Measurements from ENCODE around the gene CTSZ. TPM values are rescaled to one million over a fixed set of nuclear protein-coding genes. Genes with fewer than 3 reads are reported as not detected.
A peak's percentile ranks its signal among the peaks of the same experiment; 100 is the strongest.

Gene CTSZ
- total and polyA plus RNA-seq, 3 experiments from 2014 or later: 1.5 to 36.0 (median 35.3) TPM

- Mint-ChIP-seq H3K4me3 (peak overlapping the region in 4 of 7 donors; percentile 6 to 56 (median 31)), H3K4me1 (peaks cover 45 to 54% (median 54%) of the 10 kb centered on the region in 3 donors), H3K9me3 (no peaks in the 10 kb centered on the region), H3K27me3 (no peaks in the 10 kb centered on the region), H3K27ac (peak overlapping the region in 2 of 8 donors; percentile 23 to 97), H3K36me3 (peaks cover 14 to 61% (median 14%) of the 10 kb centered on the region in 3 donors)
- ChIA-PET CTCF (no interaction called here), POLR2A (no interaction called here)
- H3K4me1 ChIP-seq (ENCODE audit: insufficient read depth, low read length): peaks cover 42% of the 10 kb centered on the region
- H3K27ac ChIP-seq (ENCODE audit: low read depth, low read length): no peak overlapping the region
- H3K36me3 ChIP-seq (ENCODE audit: insufficient read depth, low read length): peaks cover 33% of the 10 kb centered on the region
- H3K9me3 ChIP-seq (ENCODE audit: low read length): no peaks in the 10 kb centered on the region
- H3K4me3 ChIP-seq (ENCODE audit: low read length): no peak overlapping the region
- DNase-seq: no peak
- no peaks in the 10 kb centered on the region for H3K27me3 ChIP-seq (ENCODE audit: insufficient read depth, low read length, poor library complexity, severe bottlenecking)
These were observed 32.2 kb upstream of the CTSZ start for GRCh38 chr20:59039233-59039632.

GRCh38 chr20:59037386-59037785 lies 30.3 kb upstream of the CTSZ start:
- H3K9me3 ChIP-seq (ENCODE audit: low read length): no peaks in the 10 kb centered on the region
- H3K4me3 Mint-ChIP-seq: peak overlapping the region in 1 of 7 donors; percentile 75
- no peak for DNase-seq
- H3K27ac Mint-ChIP-seq: peak overlapping the region in 2 of 8 donors; percentile 26 to 69
- CTCF ChIA-PET: no interaction called here
- no peaks in the 10 kb centered on the region for H3K27me3 Mint-ChIP-seq
- H3K4me3 ChIP-seq (ENCODE audit: low read length): no peak overlapping the region
- H3K36me3 Mint-ChIP-seq: peaks cover 14 to 68% (median 14%) of the 10 kb centered on the region in 3 donors
- POLR2A ChIA-PET: no interaction called here
- H3K4me1 Mint-ChIP-seq: peaks cover 39 to 52% (median 49%) of the 10 kb centered on the region in 3 donors
- peaks cover 33% of the 10 kb centered on the region for H3K36me3 ChIP-seq (ENCODE audit: insufficient read depth, low read length)
- H3K9me3 Mint-ChIP-seq: no peaks in the 10 kb centered on the region
- H3K27ac ChIP-seq (ENCODE audit: low read depth, low read length): no peak overlapping the region
- peaks cover 29% of the 10 kb centered on the region for H3K4me1 ChIP-seq (ENCODE audit: insufficient read depth, low read length)
- H3K27me3 ChIP-seq (ENCODE audit: insufficient read depth, low read length, poor library complexity, severe bottlenecking): no peaks in the 10 kb centered on the region

- no peak for DNase-seq
- Mint-ChIP-seq H3K4me1 (peaks cover 38 to 47% (median 47%) of the 10 kb centered on the region in 3 donors), H3K9me3 (no peaks in the 10 kb centered on the region), H3K27me3 (peaks cover 0 to 2% of the 10 kb centered on the region in 2 donors), H3K4me3 (peak overlapping the region in 1 of 7 donors; percentile 65), H3K36me3 (peaks cover 14 to 75% (median 14%) of the 10 kb centered on the region in 3 donors), H3K27ac (peak overlapping the region in 4 of 8 donors; percentile 24 to 69 (median 44))
- Histone ChIP-seq H3K9me3 (ENCODE audit: low read length) (no peaks in the 10 kb centered on the region), H3K27ac (ENCODE audit: low read depth, low read length) (no peak overlapping the region), H3K4me3 (ENCODE audit: low read length) (no peak overlapping the region), H3K27me3 (ENCODE audit: insufficient read depth, low read length, poor library complexity, severe bottlenecking) (no peaks in the 10 kb centered on the region), H3K4me1 (ENCODE audit: insufficient read depth, low read length) (peaks cover 25% of the 10 kb centered on the region), H3K36me3 (ENCODE audit: insufficient read depth, low read length) (peaks cover 33% of the 10 kb centered on the region)
- ChIA-PET CTCF (no interaction called here), POLR2A (no interaction called here)
These were observed 28.3 kb upstream of the CTSZ start for GRCh38 chr20:59035381-59035780.

GRCh38 chr20:59033616-59034165 lies 26.6 kb upstream of the CTSZ start:
- Mint-ChIP-seq H3K27me3 (peaks cover 0 to 2% of the 10 kb centered on the region in 2 donors), H3K4me3 (peak overlapping the region in 3 of 7 donors; percentile 32 to 65 (median 36)), H3K9me3 (no peaks in the 10 kb centered on the region), H3K36me3 (peaks cover 13 to 80% (median 14%) of the 10 kb centered on the region in 3 donors), H3K4me1 (peaks cover 40 to 47% (median 47%) of the 10 kb centered on the region in 3 donors), H3K27ac (peak overlapping the region in 6 of 8 donors; percentile 18 to 82 (median 74))
- H3K36me3 ChIP-seq (ENCODE audit: insufficient read depth, low read length): peaks cover 37% of the 10 kb centered on the region
- CTCF ChIA-PET: interaction anchor here (0.8 to 5.0 kb wide), 4 partner anchors 8 to 51 kb away, joined by 3 to 24 read pairs (median 4); partner anchors contain the start of gene PRELID3B
- no peaks in the 10 kb centered on the region for H3K9me3 ChIP-seq (ENCODE audit: low read length)
- no peak for DNase-seq
- no peak overlapping the region for H3K4me3 ChIP-seq (ENCODE audit: low read length)
- no peak overlapping the region for H3K27ac ChIP-seq (ENCODE audit: low read depth, low read length)
- peaks cover 29% of the 10 kb centered on the region for H3K4me1 ChIP-seq (ENCODE audit: insufficient read depth, low read length)
- POLR2A ChIA-PET: interaction anchor here (2.7 to 2.8 kb wide), 2 partner anchors 51 to 142 kb away, joined by 11 to 14 read pairs; no protein-coding TSS in a partner anchor
- H3K27me3 ChIP-seq (ENCODE audit: insufficient read depth, low read length, poor library complexity, severe bottlenecking): no peaks in the 10 kb centered on the region

GRCh38 chr20:59033093-59033492 lies 26.0 kb upstream of the CTSZ start:
- H3K27ac ChIP-seq (ENCODE audit: low read depth, low read length): peak overlapping the region; percentile 60
- no peaks in the 10 kb centered on the region for H3K9me3 ChIP-seq (ENCODE audit: low read length)
- H3K36me3 ChIP-seq (ENCODE audit: insufficient read depth, low read length): peaks cover 40% of the 10 kb centered on the region
- H3K27me3 Mint-ChIP-seq: peaks cover 0 to 2% of the 10 kb centered on the region in 2 donors
- no peaks in the 10 kb centered on the region for H3K9me3 Mint-ChIP-seq
- POLR2A ChIA-PET: interaction anchor here (1.1 to 2.8 kb wide), 6 partner anchors 9 to 144 kb away, joined by 4 to 35 read pairs (median 12); partner anchors contain the start of gene PRELID3B
- no peak overlapping the region for H3K4me3 ChIP-seq (ENCODE audit: low read length)
- H3K36me3 Mint-ChIP-seq: peaks cover 14 to 83% (median 15%) of the 10 kb centered on the region in 3 donors
- no peak for DNase-seq
- peak overlapping the region in 6 of 8 donors; percentile 82 to 98 (median 94) for H3K27ac Mint-ChIP-seq
- H3K4me1 Mint-ChIP-seq: peaks cover 44 to 52% (median 48%) of the 10 kb centered on the region in 3 donors
- H3K4me1 ChIP-seq (ENCODE audit: insufficient read depth, low read length): peaks cover 35% of the 10 kb centered on the region
- CTCF ChIA-PET: interaction anchor here (0.8 to 5.0 kb wide), 6 partner anchors 9 to 189 kb away, joined by 3 to 24 read pairs (median 4); partner anchors contain the start of gene PRELID3B
- peak overlapping the region; percentile 86 to 99 (median 95) for H3K4me3 Mint-ChIP-seq
- H3K27me3 ChIP-seq (ENCODE audit: insufficient read depth, low read length, poor library complexity, severe bottlenecking): no peaks in the 10 kb centered on the region

GRCh38 chr20:59032713-59033059 lies 25.6 kb upstream of the CTSZ start:
- Histone ChIP-seq H3K27me3 (ENCODE audit: insufficient read depth, low read length, poor library complexity, severe bottlenecking) (no peaks in the 10 kb centered on the region), H3K4me3 (ENCODE audit: low read length) (peak overlapping the region; percentile 55), H3K36me3 (ENCODE audit: insufficient read depth, low read length) (peaks cover 40% of the 10 kb centered on the region), H3K4me1 (ENCODE audit: insufficient read depth, low read length) (peaks cover 39% of the 10 kb centered on the region), H3K27ac (ENCODE audit: low read depth, low read length) (peak overlapping the region; percentile 60), H3K9me3 (ENCODE audit: low read length) (no peaks in the 10 kb centered on the region)
- peak overlapping the region; percentile 86 to 99 (median 95) for H3K4me3 Mint-ChIP-seq
- H3K9me3 Mint-ChIP-seq: no peaks in the 10 kb centered on the region
- no peak for DNase-seq
- CTCF ChIA-PET: interaction anchor here (0.6 to 5.0 kb wide), 12 partner anchors 9 to 381 kb away, joined by 3 to 24 read pairs (median 3); partner anchors contain the start of genes PRELID3B and STX16
- peaks cover 0 to 2% of the 10 kb centered on the region in 2 donors for H3K27me3 Mint-ChIP-seq
- H3K36me3 Mint-ChIP-seq: peaks cover 14 to 83% (median 17%) of the 10 kb centered on the region in 3 donors
- peaks cover 47 to 56% (median 48%) of the 10 kb centered on the region in 3 donors for H3K4me1 Mint-ChIP-seq
- POLR2A ChIA-PET: interaction anchor here (0.5 to 2.8 kb wide), 15 partner anchors 9 to 726 kb away, joined by 3 to 35 read pairs (median 4); partner anchors contain the start of genes PRELID3B and STX16
- H3K27ac Mint-ChIP-seq: peak overlapping the region; percentile 80 to 98 (median 94)

GRCh38 chr20:59032023-59032712 lies 25.1 kb upstream of the CTSZ start, which contains the start of gene ATP5F1E:
ATP5F1E (minus strand) TSS chr20:59032335; CDS start chr20:59032251, 84 bp downstream.
- H3K27ac ChIP-seq (ENCODE audit: low read depth, low read length): peak within 1 kb of the TSS; percentile 69
- H3K27me3 ChIP-seq (ENCODE audit: insufficient read depth, low read length, poor library complexity, severe bottlenecking): no peaks in the 10 kb centered on the region
- peaks cover 45% of the 10 kb centered on the region for H3K4me1 ChIP-seq (ENCODE audit: insufficient read depth, low read length)
- Mint-ChIP-seq H3K36me3 (peaks cover 13 to 83% (median 19%) of the 10 kb centered on the region in 3 donors), H3K9me3 (no peaks in the 10 kb centered on the region), H3K4me1 (peaks cover 49 to 60% (median 53%) of the 10 kb centered on the region in 3 donors), H3K4me3 (peak within 1 kb of the TSS; percentile 91 to 99 (median 95)), H3K27ac (peak within 1 kb of the TSS; percentile 80 to 98 (median 95)), H3K27me3 (peaks cover 0 to 2% of the 10 kb centered on the region in 2 donors)
- H3K4me3 ChIP-seq (ENCODE audit: low read length): peak within 1 kb of the TSS; percentile 55
- peaks cover 40% of the 10 kb centered on the region for H3K36me3 ChIP-seq (ENCODE audit: insufficient read depth, low read length)
- ChIA-PET CTCF (interaction anchor here (0.6 to 5.0 kb wide), 13 partner anchors 9 to 381 kb away, joined by 3 to 24 read pairs (median 3); partner anchors contain the start of genes PRELID3B and STX16), POLR2A (interaction anchor here (0.5 to 2.8 kb wide), 17 partner anchors 10 to 725 kb away, joined by 3 to 35 read pairs (median 4); partner anchors contain the start of genes PRELID3B and STX16)
- peak; percentile 97 to 98 (median 97) for DNase-seq
- H3K9me3 ChIP-seq (ENCODE audit: low read length): no peaks in the 10 kb centered on the region
